Vagina (tissue), 2 donors: ENCODE data around the gene SEC31B.

Source experiments
- CTCF ChIP-seq, 3 experiments: fragments of 450-650 bp in 2 of 3; fragments of 200-600 bp in 1 of 3; sonication (generic) in 1 of 3; IDR thresholded peaks; one replicate each; pipeline ENCODE4 v1.5.1; 2017 to 2019; ENCODE audit warnings: antibody characterized with exemption in 3 of 3, mild to moderate bottlenecking in 2 of 3, moderate library complexity in 2 of 3
- POLR2AphosphoS5 ChIP-seq, 2 donors: sonication (generic); formaldehyde crosslinking; IDR thresholded peaks; one replicate each; pipeline ENCODE4 v1.9.0; 2017; ENCODE audit warnings: antibody characterized with exemption in 2 of 2, mild to moderate bottlenecking in 2 of 2, low read depth in 1 of 2; ENCODE audit not compliant: insufficient read depth in 1 of 2

GRCh38 chr10:100468978-100469377, 50.7 kb downstream of the SEC31B start:
- TF ChIP-seq CTCF (IDR thresholded peaks at IDR 0.05) (no peak), POLR2AphosphoS5 (IDR thresholded peaks at IDR 0.05; ENCODE audit: insufficient read depth in 1 of 2, low read depth in 1 of 2) (no peak)
